Measurements from ENCODE around the gene PIGX.

Gene PIGX

DNA sequence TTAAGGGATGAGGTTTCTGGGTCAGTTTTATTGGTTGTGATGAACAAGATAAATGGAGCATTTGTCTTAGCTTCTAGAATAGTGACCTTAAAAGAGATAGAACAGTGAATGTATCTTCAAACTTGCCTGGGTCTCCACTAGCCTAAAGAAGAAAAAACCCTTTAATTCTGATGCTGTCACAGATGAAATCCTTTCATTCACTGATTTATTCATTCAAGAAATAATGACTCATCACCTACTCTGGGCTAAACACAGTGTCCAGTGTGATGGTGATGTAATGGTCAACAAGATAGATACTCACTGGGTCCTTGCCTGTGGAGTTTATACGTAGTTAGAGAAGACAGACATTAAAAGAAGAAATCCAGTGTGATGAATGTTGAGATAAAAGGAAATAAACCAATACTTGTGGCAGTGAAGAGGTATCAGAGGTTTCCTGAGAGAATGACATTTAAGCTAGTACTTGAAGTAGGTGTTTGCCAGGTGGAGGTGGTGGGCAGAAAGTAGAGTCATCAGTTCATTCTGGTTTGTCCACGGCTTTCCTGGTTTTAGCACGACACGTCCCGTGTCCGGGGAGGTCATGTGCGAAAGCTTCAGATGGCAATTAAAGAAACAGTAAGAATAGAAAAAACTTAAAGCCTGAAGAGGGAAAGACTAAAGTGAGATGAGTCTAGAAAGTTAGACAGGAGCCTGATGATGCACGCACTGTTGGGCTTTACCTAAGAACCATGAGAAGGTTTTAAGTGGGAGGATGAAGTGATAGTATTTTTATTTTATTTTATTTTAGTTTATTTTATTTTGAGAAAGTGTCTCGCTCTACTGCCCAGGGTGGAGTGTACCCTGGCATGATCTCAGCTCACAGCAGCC lies 45.9 kb downstream of the PIGX start:
- DNase-seq, result no peak

DNA sequence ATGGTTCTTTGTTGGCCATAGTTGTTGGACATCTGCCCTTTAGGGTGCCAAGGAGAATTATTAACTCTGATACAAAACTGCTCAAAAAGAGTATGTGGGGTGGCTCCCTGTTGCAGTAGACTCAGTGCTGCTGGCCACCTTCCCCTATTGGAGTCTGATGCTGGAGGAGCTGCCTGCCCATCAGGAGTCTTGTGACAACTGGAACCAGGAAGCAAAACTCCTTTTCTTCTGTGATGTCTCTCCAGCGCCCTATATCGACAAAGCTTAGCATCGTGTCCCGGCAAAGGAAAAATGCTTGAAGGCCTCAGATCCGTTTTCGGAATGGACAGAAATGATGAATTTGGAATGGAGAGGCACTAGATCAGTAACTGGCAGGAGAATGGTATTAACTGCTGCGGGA lies 51.0 kb downstream of the PIGX start:
- DNase-seq, result no peak

DNA sequence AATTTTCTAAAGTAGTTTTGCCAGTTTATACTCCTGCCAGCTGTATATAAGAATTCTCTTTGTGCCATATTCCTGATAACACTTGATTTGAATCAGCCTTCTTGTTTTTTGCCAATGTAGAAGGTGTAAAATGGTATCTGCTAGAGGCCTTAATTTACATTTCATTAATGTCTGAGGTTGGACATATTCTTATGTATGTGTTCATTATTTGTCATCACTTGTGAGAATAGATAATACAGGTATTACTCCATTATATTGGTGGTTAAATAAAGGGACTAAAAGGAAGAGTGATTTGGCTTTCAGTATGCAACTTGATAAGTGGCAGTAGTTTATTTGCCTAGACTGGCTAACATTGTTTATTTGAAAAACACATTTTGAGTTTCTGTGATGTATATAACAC lies 53.3 kb downstream of the PIGX start:
- DNase-seq, result no peak

DNA sequence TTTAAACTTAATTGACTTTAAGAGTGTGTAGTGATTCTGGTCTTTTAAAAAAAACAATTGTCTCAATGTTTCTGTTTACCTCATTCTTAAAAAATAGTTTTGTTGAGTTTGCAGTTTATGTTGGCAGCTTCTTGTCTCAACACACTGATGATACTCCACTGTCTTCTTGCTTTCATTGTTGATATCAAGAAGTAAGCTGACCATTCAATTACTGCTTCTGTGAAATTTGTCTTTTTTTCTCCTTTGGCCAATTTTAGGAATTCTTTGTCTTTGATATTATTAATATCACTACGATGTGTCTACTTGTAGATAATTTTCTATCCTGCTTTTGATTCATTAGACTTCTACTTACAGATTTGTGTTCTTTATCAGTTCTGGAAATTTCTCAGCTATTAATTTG lies 58.9 kb downstream of the PIGX start:
- no peak for DNase-seq

DNA sequence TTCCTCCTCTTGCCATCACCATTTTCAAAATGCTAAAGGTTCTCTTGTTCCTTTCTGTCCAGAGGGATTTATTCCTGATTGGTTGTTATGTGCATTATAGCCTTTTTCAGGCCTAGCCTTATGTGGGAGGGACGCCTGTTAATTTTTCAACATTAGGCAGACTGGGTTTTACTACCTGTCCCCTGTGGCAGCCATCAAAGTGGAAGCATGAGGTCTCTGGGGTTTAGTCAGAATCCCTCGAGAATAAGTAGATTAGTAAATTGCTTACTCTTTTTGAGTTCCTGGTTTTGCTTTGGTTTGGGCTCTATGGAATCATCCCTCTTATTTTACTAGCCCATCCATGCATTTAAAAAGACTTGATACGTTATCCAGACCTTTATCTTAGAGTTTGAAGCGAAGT lies 59.9 kb downstream of the PIGX start:
- no peak for DNase-seq

DNA sequence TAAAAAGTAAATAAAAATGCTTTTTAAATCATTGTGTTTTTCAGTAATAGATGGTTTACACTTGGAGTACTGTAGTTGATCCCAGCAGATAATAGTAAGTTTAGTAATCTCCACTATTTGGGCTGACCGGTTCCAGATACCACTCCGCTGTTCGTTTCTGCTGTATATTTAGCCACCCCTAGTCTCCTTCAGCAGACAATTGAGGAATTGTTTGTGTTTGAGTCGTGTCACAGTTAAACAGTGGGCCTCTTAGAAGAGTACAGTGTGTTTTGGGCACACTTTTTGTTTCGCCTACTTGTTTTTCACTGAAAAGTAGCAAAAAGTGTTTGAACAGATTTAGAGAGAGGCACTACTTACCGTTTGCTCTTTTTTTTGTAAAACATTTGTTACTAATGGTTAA lies 60.7 kb downstream of the PIGX start:
- DNase-seq, result no peak

DNA sequence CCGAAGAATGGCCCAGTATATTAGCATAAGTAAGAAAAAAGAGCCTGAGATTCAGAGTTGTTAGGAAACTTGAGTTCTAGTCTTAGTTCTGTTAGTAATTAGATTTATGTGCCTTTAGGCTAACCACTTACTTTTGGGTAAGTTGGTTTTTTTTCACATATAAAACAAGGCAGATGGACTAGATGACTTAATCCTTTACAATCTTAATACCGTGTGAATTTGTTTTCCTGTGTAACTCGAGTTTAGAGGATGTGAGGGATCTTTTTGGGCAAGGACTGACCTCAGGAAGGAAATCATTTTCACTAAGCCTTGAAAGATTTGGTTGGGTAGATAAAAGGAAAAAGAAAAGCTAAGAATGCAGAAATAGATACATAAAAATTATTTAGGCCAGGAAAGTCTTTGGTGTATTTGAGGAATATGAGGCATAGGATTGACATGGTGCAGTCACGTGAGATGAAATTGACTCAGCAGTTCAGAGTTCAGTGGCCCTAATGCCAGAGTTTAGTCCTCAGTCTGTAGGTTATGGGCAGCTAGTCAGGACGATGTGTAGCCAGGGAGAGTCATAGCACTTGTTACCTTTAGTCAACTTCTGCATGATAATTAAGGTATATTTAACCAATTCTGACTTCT lies 62.1 kb downstream of the PIGX start:
- DNase-seq, result no peak

DNA sequence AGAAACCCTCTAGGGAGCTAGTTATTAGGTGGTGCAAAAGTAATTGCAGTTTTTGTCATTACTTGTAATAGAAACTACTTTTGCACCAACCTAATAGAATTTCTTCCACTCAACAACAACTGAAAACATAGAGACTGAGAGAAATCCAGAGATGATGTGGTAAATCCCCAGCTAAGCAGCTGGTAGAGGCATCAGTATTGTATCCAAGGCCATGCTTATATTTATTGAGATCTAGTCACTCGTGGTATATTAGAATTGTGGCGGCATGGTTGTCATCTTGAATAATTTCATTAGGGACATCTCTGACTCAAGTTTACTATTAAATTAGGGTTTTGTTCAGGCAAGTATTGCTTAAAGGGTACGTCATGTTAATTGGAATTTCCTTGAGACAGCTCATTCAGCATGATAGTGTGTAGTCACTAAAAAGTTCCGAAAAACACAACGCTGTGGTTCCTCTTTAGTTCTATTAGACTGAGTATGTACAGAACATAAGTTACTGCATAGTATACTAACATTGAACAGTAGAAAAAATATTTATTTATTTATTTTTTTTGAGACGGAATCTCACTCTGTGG lies 62.8 kb downstream of the PIGX start:
- DNase-seq, result no peak

DNA sequence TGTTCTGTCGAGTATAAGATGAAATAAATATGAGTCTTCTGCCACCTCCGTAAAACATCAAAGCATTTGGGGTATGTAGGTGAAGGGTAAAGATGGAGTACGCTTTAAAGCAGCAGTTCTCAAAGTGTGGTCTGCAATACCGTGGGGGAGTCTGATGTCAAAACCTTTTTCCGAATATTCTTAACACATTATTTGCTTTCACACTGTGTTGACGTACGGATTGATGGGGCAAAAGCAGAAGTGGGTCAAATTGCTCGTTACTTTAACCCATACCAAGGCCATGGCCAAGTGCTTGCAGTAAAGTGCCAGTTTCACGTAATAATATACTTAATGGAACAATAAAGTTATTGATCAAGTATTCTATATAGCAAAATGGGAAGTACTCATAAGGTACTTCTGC lies 63.8 kb downstream of the PIGX start:
- no peak for DNase-seq

DNA sequence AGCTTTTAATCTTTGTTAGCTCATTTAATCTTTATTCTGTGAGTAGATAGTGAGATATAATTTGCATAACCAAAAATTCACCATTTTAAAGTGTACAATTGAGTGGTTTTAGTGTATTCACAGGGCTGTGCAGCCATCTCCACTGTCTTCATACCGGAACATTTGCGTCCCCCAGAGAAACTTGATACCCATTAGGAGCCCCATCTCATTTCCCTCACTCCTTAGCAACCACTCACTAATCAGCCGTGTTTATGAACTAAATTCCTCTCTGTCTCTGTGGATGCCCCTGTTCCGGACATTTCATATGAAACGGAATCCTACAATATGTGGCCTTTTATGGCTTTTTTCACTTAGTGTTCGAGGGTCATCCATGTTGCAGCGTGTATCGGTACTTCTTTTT lies 65.7 kb downstream of the PIGX start:
- no peak for DNase-seq

DNA sequence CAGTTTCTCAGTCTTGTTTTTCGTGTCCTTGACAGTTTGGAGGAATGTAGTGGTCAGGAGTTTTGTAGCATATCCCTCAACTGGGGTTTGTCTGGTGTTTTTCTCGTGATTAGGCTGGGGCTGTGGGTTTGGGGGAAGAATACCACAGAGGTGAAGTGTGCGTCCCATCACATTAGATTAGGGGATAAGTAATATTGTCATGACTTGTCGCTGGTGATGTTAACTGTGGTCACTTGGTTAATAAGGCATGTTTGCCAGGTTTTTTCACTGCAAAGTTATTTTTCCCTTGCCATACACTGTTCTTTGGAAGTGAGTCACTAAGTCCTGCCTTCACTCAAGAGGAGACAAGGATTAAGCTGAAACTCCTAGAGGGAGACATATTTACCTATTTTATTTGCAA lies 66.6 kb downstream of the PIGX start:
- no peak for DNase-seq

DNA sequence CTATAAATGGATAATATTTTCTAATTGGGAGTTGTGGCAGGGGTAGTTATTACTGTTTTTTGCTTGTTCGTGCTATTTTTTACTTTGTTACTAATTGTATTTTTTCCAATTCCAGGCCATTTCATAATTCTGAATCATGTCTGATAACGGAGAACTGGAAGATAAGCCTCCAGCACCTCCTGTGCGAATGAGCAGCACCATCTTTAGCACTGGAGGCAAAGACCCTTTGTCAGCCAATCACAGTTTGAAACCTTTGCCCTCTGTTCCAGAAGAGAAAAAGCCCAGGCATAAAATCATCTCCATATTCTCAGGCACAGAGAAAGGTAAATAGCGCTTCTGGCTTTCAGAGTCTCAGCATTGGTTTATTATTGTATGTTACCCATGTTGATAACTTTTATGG lies 70.3 kb downstream of the PIGX start:
- no peak for DNase-seq

Data from CD4-positive, alpha-beta T cell treated with Interleukin-10 for 1 hour (primary cell).